HG02884 (cell line): ENCODE data around the gene GATA6.

Experiments used
- ATAC-seq: cut with Tn5 transposase; IDR thresholded peaks from one replicate; pipeline ENCODE4 v1.9.1; 2021; ENCODE audit warnings: mild to moderate bottlenecking, moderate library complexity; ENCODE audit not compliant: unreplicated experiment

GATA6 gene

DNA sequence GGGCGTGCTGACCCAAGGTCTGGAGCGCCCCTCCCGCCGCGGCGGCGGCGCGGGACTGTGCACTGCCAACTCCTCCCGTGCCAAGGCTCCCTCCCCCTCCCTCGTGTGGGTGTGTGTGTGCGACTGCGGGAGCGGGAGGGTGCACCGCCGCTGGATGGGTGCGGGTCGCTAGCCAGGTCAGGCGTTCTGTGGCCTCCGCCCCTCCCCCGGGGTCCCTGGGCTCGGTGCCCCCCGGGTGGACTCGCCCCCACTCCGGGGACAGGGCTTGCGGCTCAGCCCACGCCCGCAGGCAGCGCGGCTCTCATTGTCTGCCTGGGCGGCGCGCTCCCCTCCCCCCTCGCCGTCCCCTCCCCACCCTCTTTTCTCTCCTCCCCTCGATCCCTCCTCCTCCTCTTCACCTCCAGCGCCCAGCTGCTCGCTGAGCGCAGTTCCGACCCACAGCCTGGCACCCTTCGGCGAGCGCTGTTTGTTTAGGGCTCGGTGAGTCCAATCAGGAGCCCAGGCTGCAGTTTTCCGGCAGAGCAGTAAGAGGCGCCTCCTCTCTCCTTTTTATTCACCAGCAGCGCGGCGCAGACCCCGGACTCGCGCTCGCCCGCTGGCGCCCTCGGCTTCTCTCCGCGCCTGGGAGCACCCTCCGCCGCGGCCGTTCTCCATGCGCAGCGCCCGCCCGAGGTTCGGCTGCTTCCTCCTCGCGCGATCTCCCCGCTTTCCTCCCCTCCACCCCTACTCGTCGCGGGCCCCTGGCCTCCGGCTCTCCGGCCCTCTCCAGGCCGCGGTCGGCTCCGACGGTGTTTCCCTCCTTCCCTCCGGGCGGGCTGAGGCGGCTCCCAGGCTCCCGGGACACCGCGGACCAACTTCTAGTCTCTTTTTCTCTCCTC is at the start of gene GATA6:
Gene GATA6, plus strand, starts transcription at position 579 of the 878 bp plus-strand sequence. CDS start 1,556 bp downstream, outside the sequence.
- ATAC-seq = peak; percentile 54

DNA sequence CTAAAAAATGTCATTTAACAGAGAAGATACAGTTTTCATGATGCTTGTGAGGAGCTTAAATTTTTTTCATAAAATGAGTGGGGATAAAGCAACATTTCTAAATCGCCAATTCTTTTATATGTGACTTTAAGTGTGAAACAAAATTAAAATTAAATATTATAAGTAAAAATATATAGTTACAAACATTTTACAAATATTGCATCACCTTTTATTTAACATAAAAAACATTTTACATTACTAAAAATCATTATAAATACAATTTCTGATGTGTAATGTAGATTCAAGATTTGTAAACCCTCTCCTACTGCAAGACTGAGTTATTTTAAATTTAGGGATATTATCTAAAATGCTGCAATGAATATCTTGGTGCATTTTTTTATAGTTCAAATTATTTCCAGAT is 44.4 kb upstream of the GATA6 start:
- no peak for ATAC-seq

DNA sequence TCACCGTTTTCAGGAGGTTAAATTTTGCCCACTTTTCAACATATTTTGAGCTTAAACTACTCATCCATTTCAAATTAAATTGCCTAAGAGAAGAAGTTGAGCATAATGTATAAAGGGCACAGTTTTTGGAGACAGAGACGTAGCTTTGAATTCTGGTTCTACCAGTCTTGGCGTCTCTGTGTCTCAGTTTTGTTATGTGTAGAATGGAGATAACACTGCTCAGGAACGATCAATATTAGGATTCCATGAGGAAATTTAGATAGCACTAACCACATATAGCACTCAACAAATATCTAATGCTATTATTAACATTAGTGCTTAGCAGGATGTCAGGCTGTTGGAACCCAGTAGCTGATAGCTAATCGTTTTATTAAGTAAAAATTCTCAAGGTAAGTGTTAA is 40.4 kb upstream of the GATA6 start:
- ATAC-seq = no peak

DNA sequence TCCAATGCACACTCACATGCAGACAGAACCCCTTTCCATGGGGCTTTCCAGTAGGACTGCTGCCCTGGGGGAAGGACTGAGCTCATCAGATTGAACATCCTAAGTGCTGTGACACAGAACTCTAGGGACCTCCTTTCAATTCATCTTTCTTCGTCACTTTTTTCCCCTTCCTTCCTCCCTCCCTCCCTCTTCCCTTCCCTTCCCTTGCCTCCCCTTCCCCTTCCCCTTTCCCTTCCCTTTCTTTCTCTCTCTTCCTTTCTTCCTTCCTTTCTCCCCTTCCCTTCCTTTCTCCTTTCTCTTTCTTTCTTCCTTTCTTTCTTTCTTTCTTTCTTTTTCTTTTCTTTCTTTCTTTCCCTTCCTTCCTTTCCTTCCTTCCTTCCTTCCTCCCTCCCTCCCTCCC is 39.6 kb upstream of the GATA6 start:
- no peak for ATAC-seq

DNA sequence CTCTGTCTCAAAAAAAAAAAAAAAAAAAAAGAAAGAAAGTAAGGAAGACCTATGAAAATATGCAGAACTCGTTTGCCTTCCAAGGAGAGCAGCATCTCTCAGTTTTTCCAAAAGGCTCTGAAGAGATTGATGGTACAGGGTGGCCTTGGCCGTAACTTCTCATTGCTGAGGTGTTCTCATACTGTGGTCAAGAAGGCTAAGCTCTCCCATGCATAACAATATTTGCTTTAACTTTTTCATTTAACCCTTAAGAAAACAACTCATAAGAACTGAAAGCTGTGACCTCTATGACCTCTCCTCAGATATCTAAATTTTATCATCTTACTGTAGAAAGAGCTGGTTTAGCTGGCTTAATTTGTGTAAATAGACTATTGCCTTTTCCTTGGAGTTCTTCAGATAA is 37.1 kb upstream of the GATA6 start:
- ATAC-seq = no peak

DNA sequence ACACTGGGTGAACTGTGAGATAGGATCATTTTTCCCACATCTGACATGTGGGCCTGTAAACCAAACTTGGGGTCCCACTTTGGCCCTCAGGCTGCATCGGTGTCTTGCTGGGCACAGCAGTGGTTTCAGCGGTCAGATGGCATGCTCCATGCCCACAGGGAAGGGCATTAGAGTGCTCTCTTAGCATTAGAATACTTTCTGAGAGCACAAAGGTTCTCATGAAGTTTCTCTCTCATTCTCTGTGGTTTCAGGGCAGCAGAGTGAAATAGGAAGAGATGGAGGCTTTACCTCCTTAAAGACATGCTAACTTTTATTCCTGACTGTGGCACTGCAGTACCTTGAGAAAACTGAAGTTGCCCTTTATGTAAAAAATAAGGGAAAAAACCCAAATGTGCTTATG is 36.6 kb upstream of the GATA6 start:
- no peak for ATAC-seq

DNA sequence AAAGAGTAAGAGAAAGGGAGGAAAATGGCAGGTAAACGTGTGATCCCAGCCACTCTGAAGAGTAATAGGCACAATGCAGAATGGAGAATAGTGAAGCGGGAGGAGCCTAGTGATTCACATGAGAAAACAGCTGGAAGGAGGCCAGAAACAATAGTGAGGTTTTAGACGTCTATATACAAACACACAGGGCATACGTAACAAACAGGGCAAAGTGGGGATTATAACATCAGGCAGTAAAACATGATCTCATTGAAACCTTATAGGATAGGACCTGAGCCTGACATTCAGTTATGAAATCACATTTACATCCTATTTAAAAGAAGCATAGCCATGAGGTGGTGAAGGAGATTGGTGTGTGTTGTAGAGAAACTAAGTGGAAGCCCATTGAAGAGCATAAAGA is 33.0 kb upstream of the GATA6 start:
- ATAC-seq = no peak

DNA sequence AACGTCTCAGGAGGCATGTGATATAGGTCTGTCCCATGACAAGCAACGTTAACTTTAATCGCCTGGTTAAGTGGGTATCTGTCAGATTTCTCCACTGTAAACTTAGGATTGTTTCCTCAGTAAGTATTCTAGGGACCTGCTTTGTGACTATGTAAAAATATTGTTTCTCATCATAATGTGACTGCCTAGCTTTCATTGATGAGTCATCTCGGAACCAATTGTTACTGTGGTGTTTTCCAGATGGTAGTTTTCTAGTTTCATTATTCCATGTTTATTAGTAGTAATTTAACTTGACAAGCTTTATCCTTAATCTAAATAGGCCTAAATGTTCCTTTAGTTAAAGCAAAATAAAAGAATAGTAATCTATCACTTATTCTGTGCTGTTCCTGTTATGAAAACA is 28.2 kb upstream of the GATA6 start:
- ATAC-seq = no peak

DNA sequence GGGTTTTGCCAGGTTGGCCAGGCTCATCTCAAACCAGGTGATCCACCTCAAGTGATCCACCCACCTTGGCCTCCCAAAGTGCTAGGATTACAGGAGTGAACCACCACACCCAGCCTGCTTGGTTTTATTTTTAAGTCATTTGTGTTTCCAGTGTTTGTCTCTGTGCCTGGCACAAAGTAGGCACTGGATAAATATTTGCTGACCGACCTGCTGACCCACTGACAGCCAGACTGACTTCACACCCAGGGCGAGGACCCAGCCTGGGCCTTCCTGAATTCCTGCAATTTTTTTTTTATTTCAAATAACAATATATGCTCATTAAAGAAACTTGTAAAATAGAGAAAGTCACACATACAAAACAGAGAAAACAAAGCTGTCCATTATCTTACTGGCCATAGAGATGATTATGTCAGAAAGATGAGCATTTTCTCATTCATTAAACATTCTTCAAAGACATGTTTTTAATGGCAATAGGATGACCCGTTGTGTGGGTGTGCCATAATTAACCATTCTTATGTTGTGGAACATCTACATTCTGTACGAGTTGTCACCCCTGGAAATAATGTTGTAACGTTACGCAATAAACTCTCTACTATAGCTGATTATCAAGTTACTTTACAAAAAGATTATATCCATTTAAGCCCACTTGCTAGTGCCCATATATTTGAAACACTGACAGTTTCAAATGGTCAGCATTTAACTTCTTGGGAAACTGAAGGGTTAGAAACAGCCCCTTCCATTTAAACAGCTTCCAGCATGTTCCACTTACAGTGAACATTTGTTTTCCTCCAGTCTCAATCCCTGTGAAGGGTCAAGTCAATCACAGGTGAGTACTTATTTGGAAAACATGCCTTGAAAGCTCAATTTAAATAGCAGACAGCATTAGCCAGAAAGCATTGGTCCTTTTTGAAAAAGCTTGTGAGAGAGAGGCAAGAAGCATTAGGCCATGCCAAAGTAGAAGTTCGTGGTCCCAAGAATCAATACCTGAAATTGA is 25.7 kb upstream of the GATA6 start:
- no peak for ATAC-seq

DNA sequence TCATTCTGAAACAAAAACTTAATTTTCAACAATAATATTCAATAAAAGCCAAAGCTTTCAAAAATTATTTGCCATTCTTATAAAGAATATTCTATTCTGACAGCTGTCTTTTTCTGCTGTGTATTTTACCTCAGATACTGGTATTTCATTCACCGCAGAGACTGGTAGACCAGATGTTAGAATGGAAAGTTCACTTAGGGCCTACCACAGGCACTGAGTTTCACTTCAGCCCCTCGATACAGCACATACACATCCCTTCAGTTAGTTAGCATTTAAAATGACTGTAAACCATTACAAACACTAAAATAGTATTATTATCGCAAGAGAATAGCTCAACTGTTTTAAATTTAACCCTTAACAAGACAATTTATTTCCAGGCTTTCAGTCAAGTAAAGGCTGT is 24.2 kb upstream of the GATA6 start:
- ATAC-seq = no peak

DNA sequence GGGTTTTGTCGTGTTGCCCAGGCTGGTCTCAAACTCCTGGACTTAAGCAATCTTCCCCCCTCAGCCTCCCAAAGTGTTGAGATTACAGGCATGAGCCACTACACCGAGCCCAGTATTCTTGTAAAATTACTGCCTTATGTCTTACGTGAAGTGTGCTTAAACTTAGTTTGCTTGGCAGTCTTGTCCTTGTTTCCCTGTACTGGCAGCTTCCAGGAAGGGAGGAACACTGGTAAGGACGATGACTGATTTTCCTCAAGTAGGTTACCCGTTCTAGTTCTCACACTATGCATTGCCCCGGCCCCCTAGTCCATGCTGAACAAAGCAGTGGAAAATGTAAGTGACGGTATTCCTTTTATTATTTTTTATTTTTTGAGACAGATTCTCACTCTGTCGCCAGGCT is 19.7 kb upstream of the GATA6 start:
- no peak for ATAC-seq

DNA sequence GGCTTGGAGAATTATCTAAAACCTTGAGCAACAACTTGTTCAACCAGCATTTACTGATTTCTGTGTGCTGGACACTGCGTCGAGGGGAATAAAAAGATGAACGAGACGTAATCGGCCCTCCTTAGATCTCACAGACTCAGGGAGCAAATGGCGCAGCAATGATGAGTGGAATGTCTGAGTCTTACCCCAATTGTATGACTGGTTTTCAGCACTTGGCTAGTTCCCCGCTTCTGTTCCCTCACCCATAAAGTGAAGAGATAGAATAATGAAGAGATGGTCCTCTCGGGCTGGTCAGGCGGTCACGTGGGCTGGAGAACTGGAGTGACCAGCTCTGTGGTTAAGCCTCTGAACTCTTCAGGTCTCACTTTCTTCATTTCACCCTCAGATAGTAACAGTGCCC is 17.3 kb upstream of the GATA6 start:
- ATAC-seq = no peak

DNA sequence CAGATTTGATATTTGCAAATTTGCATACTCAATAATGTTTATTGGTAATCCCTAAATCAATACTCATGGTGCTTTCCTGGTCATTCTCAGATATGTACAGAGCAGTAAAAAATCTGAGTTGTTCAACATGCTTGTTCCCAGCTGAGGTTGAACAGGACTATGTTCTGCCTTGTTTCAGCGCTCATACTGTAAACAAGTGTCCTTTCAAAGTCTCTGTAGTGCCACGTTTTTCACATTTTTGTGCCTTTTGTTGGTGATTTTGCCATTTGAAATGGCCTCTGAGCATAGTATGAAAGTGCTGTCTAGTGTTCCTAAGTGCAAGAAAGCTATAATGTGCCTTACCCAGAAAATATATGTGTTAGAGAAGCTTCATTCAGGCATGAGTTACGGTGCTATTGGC is 16.0 kb upstream of the GATA6 start:
- ATAC-seq = no peak

DNA sequence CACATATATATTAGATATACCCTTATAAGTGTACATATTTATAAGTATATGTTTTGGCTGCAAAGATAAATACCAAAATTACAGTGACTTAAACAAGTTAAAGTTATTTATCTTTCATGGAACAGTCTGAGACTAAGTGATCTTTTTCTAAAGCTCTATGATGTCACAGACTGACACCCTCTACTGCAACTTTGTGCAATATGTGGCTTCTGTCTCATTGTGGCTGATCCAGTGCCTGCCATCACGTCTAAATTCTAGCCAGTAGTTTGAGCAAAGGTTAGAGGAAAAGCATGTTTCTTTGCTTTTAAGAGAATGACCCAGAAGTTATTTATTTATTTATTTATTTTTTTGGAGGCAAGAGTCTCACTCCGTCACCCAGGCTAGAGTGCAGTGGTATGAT is 13.8 kb upstream of the GATA6 start:
- ATAC-seq = no peak

DNA sequence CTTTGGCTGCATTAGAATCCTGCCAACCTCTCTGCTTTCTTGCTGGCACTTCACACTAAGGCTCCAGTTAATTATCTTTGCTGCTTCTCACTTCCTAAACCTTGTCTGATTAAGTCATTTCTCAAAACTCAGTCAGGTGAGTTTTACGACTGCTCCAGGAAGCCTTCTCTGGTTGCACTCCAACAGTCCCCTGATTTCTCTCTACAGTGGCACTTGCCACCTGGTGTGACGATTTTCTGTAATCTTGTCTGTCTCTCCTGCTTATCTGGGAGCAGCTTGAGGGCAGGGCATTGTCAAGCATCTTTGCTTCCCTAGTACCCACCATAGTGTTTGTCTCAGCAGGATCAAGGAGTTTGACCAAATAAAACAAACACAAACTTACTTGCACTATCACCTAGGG is 10.4 kb upstream of the GATA6 start:
- ATAC-seq = no peak

DNA sequence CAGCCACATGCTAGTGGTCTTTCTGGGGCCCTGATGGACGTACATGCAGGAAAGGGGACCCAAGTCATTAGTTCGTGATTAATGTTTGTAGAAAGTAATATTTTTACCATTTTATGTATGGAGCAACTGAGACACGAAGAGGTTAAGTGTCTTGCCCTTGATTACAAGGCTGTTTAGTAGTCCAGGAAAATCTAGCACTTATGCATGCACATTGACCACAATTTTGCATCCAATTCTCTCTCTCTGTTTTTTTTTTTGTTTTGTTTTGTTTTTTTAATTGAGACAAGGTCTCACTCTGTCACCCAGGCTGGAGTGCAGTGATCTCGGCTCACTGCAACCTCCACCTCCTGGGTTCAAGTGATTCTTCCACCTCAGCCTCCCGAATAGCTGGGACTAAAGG is 8.3 kb upstream of the GATA6 start:
- ATAC-seq = no peak

DNA sequence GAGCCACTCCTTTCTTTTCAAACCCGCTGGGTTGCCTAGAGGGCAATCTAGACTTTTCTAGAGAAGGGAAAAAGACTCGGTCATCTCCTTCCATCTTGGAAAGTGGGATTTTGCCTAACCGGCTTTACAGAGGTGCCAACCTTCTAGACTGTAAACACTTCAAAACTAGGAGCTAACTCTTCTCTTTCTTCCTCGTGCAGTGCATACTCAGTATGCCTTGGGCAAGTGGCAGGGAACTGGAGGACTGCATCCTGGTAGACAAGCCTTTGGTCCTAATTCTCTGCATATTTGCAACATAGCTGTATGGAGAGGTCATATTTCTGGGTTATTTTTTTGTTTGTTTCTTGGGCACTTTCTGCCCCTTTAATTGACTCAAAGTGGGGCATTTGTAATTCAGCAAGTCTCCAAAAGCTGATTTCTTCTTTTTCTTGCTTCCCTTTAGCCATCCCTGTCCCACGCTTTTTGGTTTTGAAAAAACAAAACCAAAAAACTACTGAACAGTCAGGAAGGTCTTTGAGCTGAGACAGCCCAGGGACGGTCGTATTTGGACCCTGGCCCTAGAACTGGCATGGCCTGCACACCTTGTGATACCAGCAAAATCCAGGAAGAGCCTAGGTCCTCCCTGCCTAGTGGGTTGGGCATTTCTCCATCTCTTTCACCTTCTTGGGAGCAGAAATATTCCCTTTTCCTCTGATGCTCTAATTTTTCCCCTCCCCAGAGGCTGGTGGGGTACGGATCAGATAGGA is 5.8 kb upstream of the GATA6 start:
- no peak for ATAC-seq

DNA sequence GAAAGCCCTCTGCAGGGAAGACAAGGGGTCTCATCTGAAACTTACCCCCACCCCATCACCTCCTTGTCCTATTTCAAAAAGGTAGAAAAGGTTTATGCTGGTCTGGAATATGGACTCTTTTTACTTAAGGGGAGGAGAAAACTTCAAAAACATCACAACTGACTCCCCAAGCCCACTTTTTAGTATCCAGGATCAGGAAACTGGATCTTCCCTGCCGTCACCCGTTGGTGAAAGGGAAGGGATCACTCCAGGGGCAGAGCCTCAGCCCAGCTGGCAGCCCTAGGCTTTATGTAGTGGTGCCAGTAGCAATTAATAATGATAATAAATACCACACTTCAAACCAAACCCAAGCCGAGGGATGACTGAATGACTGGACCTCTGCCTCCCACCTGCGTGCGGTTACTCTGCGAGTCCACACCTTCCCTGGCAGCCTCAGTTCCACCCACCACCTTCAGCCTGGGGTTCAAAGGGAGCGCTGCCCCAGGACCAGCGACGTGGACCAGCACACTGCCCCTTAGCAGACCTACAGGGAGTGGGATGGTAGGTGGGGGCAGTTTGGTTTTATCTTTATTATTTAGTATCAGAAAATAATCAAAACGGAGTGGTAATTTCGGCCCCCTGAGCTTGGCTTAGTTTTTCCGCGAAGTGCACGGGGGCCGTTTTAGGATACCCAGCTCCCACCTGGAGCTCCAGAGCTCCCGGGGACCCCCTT is 4.9 kb upstream of the GATA6 start:
- no peak for ATAC-seq

DNA sequence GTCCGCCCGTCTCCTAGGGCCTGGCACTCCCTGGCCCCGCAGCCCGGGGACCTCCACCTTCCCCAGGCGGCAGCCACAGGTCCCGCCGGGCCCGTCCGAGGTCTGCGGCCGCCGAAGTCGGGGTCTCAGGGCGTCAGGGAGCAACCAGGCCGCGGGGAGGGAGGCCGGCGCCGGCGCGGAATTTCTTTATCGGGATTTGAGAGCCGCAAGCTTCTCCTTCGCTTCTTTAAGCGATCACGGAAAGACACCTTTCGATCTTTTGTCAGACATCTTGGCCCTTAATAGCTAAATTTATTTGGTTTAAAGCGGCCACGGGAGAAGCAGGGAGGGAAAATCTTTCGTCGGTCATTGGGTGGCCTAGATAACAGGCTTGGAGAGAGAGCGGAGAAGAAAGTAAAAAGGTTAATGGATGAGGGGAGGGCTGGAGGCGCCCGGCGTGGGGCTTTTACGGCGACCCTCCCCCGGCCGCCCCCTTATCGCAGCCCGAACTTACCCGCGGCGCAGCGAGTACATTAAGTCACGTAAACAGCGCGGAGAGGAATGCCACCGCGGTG is 4.3 kb upstream of the GATA6 start:
- ATAC-seq = no peak

DNA sequence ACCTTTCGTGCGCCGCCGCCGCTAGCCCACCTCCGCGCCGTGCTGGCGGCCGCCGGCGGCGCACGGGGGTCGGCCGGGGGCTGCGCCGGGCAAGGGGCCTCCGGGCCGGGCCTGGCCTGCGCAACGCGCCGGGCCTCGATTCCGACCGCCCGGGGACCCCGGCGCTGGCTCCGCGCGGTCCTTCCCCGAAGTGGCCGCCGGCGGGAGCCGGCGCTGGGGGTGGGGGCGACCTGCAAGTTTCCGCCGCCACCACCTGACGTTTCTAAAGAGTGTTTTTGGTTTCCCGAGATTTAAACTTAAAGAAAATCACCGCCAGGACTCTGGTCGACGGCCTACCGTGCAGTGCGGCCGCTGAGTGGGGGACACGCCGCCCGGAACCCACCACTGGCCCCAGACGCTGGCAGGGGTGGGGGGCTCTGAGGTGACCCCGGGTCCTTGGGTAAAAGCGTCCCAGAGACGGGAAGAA is 3.8 kb upstream of the GATA6 start:
- ATAC-seq = no peak
